Measurements from ENCODE around the gene FDXR.

GRCh38 chr17:74898376-74898946 lies 25.7 kb upstream of the FDXR start:
- TF ChIP-seq CTCF (conservative IDR thresholded peaks at IDR 0.05): no peak
- TF ChIP-seq EZH2 (IDR thresholded peaks at IDR 0.05; ENCODE audit: low read depth): no peak

All from PC-9 (cell line).